Endothelial cell of hepatic sinusoid (primary cell): ENCODE measurements around the gene TUBGCP3.

Source experiments
- in situ Hi-C: cut with HindIII; loops from 2 replicates; pipeline ENCODE4 v1.10.0; 2017; ENCODE audit warnings: low sequenced_read_pairs

The TUBGCP3 gene

DNA sequence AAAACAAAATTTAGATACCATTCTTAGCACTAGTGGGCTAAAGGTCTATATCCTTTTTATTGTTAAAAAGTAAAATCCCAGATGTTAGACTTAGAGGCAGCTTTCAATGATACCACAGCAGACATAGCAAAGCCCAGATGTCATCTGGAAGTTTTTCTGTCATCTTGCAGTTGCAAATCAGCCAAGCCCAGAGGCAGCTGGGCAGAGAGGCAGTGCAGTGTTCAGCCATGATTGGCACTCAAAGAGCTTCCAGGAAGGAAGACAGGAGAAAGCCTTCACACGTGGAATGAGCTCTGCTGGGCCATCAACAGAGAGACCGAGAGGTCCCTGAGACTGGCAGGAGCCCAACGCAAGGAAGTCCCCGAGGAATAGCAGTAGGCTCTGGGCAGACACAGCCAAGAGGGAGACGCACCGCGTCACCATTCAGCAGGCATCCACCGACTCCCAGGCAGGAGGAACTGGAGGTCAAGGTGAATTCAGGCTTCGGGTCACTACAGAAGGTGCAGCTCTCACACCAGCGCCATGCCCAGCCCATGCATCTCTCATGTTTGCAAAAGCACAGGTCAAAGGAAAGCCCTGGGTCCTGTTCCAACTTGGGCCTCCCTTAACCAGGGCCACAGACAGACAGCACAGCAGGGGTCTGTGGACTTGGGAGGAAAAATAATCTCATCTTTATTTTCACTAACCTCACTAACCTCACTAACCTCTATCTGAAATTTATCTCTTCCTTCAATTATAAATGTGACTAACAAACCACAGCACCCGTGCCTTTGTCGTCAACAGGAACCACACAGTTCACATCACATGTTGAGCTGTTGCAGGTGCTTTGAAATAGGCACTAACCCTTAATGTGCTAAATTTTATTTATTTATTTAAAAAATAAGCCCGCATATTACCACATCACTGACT is 54.9 kb downstream of the TUBGCP3 start:
- in situ Hi-C loops, result no loop called here

DNA sequence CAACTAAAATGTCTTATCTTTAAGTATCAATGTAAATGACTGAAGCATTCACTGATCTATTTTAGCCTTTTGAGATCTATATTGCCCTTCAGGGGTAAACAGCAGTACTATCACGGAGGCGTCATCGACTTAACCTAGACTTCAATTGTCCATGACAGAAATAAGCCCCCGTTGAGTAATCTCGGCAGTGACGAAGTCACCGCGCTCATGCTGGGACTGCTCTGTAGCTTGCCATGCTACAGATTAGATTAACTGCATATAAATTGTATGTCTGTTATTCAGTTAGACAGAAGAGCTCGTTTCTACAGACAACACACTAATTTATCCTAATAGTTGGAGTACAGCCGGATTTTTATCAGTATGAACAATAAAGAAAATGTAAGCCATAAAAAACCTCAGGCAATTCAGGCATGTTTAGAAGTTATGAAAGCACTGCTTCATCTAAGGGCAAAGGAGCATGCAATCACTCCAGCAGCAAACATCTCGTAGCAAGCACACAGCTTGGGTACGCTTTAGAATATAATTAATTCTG is 56.6 kb downstream of the TUBGCP3 start:
- in situ Hi-C loops, result no loop called here

DNA sequence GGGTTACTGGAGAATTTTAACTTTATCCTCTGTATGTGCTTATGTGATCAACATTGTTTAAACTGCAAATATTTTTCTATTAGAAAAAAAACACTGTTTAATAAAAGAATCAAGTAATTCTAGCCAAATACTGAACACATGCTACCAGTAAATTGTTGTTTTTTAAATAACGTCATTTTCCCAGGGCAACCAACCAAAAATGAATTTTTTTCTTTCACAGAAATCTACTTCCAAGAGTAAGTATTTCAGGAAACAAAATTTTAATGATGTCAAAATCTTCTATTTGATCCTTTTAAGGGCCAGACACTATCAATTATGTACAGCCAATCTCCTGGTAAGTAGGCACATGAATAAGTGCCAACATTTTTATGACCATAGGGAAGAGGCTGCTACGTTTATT is 57.1 kb downstream of the TUBGCP3 start:
- in situ Hi-C loops, result no loop called here

DNA sequence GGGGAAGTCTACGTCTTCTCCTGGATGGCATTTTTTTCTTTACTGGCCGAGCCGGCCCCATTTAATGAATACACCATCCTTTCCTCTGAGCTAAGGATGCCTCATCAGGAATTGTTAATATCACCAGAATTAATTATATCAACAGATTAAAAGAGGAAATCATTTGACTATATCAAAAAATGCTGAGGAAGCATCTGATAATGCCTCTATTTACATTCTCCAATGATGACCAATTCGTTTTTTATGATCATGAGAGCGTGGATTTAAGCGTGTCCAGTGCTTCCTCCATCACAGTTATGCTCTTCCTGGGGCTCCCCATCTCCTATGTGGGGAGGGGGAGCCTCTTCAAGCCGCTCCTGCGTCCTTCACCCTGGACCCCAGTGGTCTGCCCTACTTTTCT is 58.7 kb downstream of the TUBGCP3 start:
- in situ Hi-C loops, result no loop called here

DNA sequence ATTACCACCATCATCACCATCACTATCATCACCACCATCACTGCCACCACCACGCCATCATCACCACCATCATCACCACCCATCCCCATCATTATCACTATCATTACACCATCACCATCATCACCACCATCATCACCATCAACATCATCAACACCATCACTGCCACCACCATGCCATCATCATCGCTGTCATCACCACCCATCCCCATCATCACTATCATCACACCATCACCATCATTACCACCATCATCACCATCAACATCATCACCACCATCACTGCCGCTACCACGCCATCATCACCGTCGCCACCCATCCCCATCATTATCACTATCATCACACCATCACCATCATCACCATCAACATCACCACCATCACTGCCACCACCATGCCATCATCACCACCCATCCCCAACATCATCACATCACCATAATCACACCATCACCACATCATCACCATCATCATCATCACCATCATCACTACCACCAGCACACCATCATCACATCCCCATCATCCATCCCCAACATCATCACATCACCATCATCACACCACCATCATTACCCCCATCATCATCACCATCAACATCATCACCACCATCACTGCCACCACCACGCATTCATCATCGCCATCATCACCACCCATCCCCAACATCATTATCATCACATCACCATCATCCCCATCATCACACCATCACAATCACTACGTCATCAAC is 61.7 kb downstream of the TUBGCP3 start:
- in situ Hi-C loops, result no loop called here

DNA sequence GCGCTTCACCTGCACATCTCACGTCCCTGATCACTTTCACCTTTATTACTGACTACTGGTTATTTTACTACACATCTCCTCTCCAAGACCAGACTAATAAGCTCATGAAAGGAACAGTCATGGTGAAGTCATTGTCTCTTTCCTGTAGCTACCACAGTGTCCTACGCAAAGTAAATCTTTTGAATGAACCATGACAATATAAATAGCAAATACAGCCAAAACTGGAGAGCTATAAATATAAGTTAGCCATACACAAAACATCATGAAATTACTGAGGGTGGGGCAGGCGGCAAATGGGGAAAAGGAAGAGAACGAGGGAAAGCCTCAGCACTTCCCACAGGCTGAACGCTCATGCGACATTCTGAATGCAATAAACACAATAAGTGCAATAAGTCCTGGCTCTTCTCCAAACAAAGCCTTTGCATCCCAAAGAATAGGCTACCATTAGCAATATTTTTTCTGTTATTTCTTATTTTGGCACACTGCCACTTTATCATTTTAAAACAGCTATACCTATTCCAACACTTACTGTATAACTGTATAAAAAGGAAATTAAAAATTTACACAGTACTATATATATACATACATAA is 62.5 kb downstream of the TUBGCP3 start:
- in situ Hi-C loops, result no loop called here

DNA sequence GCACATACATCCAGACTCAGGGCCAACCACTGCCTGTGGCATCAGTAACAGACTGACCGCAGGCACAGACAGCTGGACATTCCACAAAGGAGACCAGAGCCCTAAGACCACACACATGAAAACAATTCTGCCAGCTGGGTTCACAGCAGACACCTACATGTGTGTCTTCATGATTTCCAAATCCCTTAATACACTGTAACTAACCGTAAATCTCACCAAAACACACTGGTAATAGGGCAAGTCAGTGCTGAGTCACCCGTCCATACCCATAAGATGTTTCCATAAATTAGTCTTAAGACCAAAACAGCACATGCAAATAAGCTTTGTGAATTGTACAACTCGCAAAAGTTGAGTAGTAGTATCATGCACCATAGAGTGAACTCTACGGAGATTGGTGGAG is 65.4 kb downstream of the TUBGCP3 start:
- in situ Hi-C loops, result loop anchor here (5.0 kb wide), 1 partner anchor 65 kb away; the partner anchor contains the start of gene TUBGCP3

DNA sequence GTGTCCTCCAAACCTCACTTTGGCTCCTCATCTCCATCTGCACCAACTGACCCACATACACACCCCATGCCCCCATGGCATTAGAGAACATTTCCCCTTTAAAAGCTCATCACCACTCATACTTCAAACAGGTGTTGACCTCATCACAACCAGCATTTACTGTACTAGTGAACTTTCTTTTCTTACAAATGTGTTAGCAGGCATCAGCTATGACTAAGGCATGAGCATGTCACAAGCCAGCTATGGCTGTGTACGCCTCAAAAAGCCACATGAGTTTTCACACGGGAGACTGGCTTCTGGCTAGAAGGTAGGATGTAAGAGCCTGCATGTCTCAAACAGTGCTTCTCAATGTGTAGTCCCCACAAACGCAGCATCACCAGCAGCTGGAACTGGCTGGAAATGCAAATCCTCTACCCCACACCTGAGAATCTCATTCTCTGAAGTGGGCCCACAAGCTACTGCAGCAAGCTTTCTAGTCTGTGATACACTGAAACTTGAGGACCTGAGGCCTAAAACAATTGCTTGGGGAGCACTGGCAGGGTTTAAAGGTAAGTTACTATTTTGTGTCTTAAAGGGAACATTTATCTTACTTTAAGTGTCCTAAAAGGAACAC is 66.8 kb downstream of the TUBGCP3 start:
- in situ Hi-C loops, result loop anchor here (5.0 kb wide), 1 partner anchor 66 kb away; the partner anchor contains the start of gene TUBGCP3

DNA sequence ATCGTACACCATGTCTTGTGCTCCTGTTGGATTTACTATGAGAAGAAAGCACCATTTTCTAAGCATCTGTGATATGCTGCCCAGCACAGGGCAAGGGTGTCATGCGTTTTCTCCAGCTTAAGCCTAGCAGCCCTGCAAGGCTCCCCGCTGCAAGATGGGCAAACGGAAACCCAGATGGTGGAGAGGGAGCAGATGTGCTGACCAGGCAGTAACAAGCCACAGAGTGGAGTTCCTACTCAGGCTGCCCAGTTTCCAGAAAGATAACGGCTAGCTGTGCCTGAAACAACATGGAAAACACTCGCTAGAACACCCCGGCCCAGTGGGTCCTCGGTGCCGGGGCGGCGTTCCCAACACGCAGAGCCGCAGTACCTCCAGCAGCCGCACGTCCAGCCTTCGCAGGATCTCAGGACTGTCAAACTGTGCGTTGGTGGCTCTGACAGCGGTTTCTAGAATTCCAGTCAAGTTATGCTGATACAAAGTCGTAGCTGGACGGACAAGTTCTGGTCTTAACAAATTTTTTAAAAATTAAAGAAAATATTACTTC is 68.4 kb downstream of the TUBGCP3 start:
- in situ Hi-C loops, result loop anchor here (5.0 kb wide), 1 partner anchor 68 kb away; the partner anchor contains the start of gene TUBGCP3

DNA sequence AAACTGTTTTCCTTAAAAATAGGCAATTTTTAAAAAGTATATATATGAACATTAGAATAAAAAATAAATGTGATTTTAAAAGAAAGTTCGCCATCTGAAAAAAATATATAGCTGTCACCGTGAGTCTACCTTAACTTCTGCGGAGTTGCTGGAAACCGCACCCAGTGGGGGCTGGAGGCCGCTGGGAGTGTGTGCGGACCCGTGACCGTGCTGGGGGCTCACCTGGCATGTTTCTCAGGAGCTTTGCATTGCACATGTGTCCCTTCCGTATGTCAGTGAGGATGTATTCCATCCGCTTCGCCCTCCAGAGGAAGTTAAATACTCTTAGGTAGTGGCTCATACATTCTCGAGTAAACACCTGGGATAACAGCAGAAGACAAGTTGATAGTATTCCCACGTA is 71.7 kb downstream of the TUBGCP3 start:
- in situ Hi-C loops, result no loop called here

DNA sequence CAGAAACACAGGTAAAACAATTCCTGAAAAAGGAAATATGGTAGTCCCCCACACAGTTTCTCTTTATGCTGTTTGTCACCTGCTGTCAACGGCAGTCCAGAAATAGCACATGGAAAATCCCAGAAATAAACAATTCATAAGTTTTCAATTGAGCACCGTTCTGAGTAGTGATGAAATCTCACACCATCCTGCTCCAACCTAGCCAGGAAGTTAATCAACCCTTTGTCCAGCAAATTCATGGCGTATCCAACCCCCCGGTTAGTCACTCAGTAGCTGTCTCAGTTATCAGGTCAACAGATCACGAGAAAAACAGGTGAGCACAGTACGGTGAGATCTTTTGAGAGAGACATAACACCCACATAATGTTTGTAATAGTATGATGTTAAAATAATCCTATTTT is 74.2 kb downstream of the TUBGCP3 start:
- in situ Hi-C loops, result no loop called here

DNA sequence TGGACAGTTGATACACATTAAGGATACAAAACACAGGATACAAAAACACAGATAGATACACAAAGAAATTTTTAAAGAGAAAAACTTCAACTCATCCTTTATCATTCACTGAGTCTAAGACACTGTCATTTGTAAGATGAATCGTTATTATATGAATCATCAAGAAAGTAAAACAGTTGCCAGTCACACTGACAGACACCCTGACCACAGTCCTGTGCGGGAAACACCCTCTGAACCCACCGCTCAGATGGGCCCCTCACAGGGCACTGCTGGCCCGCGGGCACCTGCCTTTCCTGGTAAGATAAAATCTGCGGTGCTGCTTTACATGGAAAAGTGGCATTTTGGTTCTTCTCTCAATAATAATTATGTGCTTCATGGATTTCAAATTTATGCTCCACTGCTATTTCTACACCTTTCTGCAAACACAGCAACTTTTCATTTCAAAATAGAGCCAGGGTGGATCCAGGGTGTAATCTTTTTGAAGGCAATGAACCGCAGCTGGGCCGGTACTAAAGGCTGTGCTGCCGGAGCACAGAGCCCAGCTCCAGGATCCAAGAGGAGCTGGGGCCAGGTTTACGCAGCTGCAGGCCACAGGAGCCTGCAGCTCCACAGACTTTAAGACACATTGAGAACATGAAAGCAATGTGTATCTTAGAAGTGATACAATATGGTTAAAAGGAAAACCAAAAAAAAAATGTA is 76.8 kb downstream of the TUBGCP3 start:
- in situ Hi-C loops, result no loop called here

DNA sequence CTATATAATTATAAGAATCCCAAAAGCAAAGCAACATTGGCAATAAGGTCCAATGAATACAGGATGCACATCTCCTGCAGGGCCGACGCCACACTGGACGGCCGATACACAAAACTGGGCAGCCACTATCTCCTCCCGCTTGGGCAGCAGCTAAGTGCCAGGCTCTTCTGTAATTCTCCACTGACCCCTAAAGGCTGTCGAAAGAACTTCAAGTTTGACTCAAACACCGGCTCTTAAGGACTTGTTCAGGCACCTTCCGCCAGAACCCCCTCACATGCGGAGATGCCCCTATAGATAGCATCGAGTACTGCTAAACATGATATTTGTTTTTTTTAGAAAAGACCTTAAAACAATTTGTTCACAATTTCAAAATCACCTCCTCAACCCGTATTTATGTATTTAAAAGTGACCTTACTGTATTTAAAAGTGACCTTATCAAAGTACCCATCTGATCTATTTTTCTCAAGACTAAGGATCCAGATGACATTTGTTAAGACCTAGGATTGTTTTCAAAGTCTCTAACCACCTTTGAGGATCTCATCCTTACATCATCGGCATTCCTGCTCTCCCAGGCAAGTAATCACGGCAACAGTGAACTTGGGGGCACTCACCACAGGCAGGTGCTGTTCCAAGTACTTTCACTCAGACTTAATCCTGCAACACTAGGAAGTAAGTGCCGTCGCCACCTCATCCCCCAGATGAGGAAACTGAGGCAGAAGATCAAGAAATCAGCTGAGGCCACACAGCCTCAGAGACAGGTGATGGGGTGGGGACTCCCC is 77.8 kb downstream of the TUBGCP3 start:
- in situ Hi-C loops, result no loop called here

DNA sequence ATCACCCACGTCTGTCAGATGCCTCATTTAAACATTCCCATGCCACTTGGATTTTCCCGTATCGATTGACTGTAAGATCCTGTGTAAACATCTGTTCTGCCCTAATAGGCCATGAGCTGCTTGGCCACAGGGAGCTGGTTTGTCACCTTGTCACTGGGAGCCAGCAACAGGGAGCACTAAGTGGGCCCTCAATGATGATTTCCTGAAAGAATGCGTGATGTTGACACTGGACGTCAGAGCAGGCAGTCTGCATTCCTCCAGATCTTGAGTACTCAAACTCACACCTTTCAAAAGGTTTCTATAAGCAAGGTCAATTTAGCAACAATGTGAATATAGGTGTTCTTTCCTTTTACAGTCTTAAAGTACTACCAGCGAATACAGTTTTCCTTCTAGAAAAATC is 78.8 kb downstream of the TUBGCP3 start:
- in situ Hi-C loops, result no loop called here

DNA sequence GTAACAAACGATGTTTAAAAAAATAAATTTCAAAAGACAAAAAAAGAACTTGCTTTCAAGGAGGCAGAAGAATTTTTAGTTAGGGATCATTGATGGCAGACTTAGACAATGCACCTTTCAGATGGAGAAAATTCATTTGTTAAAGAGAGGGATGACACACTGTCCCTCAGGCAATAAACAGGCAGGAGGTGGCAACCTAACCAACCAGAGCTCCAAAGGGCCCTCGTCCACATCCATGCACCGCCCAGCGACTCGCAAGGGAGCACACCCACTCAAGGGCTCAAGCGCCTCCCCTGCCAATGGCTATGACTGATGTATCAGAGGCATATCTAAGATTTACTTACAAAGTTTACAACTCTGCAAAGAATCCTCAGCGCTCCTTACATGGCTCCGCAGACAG is 81.9 kb downstream of the TUBGCP3 start:
- in situ Hi-C loops, result no loop called here

DNA sequence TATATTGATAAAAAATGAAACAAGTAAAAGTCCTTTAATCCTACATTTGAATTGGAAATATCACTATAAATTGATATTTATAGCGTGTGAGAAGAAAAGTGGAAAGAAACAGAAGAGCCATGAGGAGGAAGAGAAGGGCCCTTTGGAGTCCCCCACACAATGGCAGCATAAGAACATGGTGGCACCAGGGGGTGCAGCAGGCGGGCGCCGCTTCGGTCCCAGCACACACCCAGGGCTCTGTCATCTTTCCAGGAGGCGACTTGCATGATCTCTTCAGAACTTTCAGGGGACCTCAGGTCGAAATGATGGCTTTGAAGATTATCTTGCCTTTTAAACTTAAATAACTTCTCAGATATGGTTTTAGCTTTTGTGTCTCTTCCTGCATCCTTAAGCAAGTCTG is 91.8 kb downstream of the TUBGCP3 start:
- in situ Hi-C loops, result loop anchor here (5.0 kb wide), 1 partner anchor 71 kb away; no protein-coding TSS in a partner anchor

DNA sequence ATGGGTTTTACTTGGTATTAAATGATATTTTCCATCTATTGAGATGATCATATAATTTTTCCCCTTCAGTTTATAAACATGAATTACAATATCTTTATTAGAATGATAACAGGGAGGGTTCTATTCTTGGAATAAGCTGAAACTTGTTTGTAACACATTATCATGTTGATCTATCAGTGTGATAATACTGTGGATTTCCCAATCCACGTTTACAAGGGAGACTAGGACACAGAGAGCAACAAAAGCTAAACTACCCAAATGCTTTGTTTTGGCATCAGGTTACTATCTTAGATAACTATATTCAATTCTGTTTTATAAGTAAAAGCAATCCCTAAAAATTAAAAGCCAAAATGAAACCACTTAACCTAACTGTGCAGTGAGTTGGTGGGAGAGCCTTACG is 92.5 kb downstream of the TUBGCP3 start:
- in situ Hi-C loops, result loop anchor here (5.0 kb wide), 1 partner anchor 72 kb away; no protein-coding TSS in a partner anchor

DNA sequence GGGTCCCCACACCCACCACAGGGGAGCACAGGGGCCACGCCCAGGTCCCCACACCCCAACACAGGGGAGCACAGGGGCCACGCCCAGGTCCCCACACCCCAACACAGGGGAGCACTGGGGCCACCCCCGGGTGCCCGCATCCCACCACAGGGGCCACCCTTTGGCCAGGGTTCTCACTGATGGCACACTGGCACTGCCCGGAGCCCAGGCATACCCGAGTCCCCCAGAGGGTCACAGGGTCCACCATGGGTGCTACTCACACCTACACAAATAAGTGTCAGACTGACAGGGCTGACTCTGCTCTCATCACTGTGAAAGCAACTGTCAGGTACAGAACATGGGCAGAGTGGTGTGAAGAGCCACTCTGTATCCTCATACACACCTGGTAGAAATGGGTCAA is 98.8 kb downstream of the TUBGCP3 start:
- in situ Hi-C loops, result no loop called here
